ENCODE data around the gene STEAP2.
"Not testable (repeated sequence)": the region's sequence is repeated elsewhere in the genome, so short reads cannot be mapped to it uniquely, and the experiment has no call there.

STEAP2 gene

GRCh38 chr7:90180011-90180585, 31.4 kb upstream of the STEAP2 start:
- no peak for TF ChIP-seq CTCF (IDR thresholded peaks at IDR 0.05; ENCODE audit: control insufficient read depth, extremely low read depth, insufficient read depth)
- H3K4me3 ChIP-seq (ENCODE audit: low read depth, low read length), result no peak overlapping the region; the same call in 1 of the 2 replicates
- peak; percentile 67 for DNase-seq (ENCODE audit: low read depth)

GRCh38 chr7:90180649-90181048, 30.9 kb upstream of the STEAP2 start:
- H3K4me3 ChIP-seq (ENCODE audit: low read depth, low read length), result no peak overlapping the region; the same call in 1 of the 2 replicates
- TF ChIP-seq CTCF (IDR thresholded peaks at IDR 0.05; ENCODE audit: control insufficient read depth, extremely low read depth, insufficient read depth), result no peak
- DNase-seq (ENCODE audit: low read depth), result peak; percentile 82

- DNase-seq (ENCODE audit: low read depth), result peak; percentile 96
- no peak for TF ChIP-seq CTCF (IDR thresholded peaks at IDR 0.05; ENCODE audit: control insufficient read depth, extremely low read depth, insufficient read depth)
- peak overlapping the region; percentile 14 for H3K4me3 ChIP-seq (ENCODE audit: low read depth, low read length)
These were observed 30.1 kb upstream of the STEAP2 start for GRCh38 chr7:90181485-90181884.

- DNase-seq (ENCODE audit: low read depth); H3K4me3 ChIP-seq (ENCODE audit: low read depth, low read length): not testable (repeated sequence)
These were observed 25.2 kb upstream of the STEAP2 start for GRCh38 chr7:90186290-90186689.

GRCh38 chr7:90187507-90188050, 24.0 kb upstream of the STEAP2 start:
- no peak for DNase-seq (ENCODE audit: low read depth)
- TF ChIP-seq CTCF (IDR thresholded peaks at IDR 0.05; ENCODE audit: control insufficient read depth, extremely low read depth, insufficient read depth), result no peak
- H3K4me3 ChIP-seq (ENCODE audit: low read depth, low read length), result no peak overlapping the region

GRCh38 chr7:90188281-90188680, 23.3 kb upstream of the STEAP2 start:
- TF ChIP-seq CTCF (IDR thresholded peaks at IDR 0.05; ENCODE audit: control insufficient read depth, extremely low read depth, insufficient read depth), result no peak

GRCh38 chr7:90190995-90191394, 20.5 kb upstream of the STEAP2 start:
- no peak overlapping the region for H3K4me3 ChIP-seq (ENCODE audit: low read depth, low read length)
- no peak for DNase-seq (ENCODE audit: low read depth)
- no peak for TF ChIP-seq CTCF (IDR thresholded peaks at IDR 0.05; ENCODE audit: control insufficient read depth, extremely low read depth, insufficient read depth)

More at GRCh38 chr7:90188281-90188680, 23.3 kb upstream of the STEAP2 start:
- DNase-seq (ENCODE audit: low read depth), result no peak
- H3K4me3 ChIP-seq (ENCODE audit: low read depth, low read length), result no peak overlapping the region

Measured in LNCaP clone FGC (cell line).